Testis (tissue), 2 donors: ENCODE measurements around the gene AKAP5.

Source experiments
- POLR2A ChIP-seq: fragments of 450-650 bp; IDR thresholded peaks from one replicate; pipeline ENCODE4 v1.6.1; 2017; ENCODE audit warnings: antibody characterized with exemption, mild to moderate bottlenecking, moderate library complexity
- TF ChIP-seq, protein P1 (sequence below), 3 experiments: fragments of 450-650 bp in 2 of 3; fragments of 200-600 bp in 1 of 3; sonication (generic) in 1 of 3; IDR thresholded peaks; one replicate each; pipeline ENCODE4 v1.5.1; 2016 to 2019; ENCODE audit warnings: antibody characterized with exemption in 3 of 3, mild to moderate bottlenecking in 2 of 3, moderate library complexity in 1 of 3

DNA sequence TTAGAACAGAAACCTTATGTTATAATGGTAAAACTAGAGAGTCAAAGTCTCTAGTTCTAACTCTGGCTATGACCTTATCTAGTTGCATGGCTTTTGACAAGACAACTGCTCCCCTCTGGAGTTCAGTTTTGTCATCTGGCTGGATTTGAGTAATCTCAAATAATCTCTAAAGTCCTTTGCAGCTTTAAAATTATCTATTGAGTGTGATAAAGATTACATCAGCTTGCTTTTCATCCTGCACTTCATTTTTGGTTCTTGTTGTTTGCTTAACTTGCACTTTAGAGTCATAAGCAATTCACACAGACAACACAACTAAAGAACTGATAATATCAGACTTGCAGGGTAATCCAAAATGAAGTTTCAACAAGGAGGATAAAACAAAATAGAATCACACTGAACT is 2.3 kb downstream of the AKAP5 start:
- TF ChIP-seq, protein P1, sequence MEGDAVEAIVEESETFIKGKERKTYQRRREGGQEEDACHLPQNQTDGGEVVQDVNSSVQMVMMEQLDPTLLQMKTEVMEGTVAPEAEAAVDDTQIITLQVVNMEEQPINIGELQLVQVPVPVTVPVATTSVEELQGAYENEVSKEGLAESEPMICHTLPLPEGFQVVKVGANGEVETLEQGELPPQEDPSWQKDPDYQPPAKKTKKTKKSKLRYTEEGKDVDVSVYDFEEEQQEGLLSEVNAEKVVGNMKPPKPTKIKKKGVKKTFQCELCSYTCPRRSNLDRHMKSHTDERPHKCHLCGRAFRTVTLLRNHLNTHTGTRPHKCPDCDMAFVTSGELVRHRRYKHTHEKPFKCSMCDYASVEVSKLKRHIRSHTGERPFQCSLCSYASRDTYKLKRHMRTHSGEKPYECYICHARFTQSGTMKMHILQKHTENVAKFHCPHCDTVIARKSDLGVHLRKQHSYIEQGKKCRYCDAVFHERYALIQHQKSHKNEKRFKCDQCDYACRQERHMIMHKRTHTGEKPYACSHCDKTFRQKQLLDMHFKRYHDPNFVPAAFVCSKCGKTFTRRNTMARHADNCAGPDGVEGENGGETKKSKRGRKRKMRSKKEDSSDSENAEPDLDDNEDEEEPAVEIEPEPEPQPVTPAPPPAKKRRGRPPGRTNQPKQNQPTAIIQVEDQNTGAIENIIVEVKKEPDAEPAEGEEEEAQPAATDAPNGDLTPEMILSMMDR (IDR thresholded peaks at IDR 0.05): no peak
- no peak for TF ChIP-seq POLR2A
